Activated T-helper 1 cell treated with anti-CD3 and anti-CD28 coated beads, Interleukin-12 subunit alpha, Interleukin-12 subunit beta, Interleukin-2, Interleukin-4 antibody, amounts not matched to agents 30 ng/mL and 10 ng/mL and 1 ng/mL, durations not matched to agents 14 hours and 24 hours and 36 hours (primary cell): ENCODE data around the gene KRTAP5-5. TPM values are rescaled to one million over a fixed set of nuclear protein-coding genes. Genes with fewer than 3 reads are reported as not detected.
"Not testable (repeated sequence)": the region's sequence is repeated elsewhere in the genome, so short reads cannot be mapped to it uniquely, and the experiment has no call there.

Experiments used
- DNase-seq: peaks from one replicate; pipeline ENCODE4 v3.0.0; 2021; ENCODE audit warnings: low spot score
- H3K27ac Mint-ChIP-seq: one replicate; pipeline ENCODE4 v1.8.0; 2021; ENCODE audit warnings: mild to moderate bottlenecking, mixed read lengths
- H3K27me3 Mint-ChIP-seq: one replicate; pipeline ENCODE4 v1.8.0; 2022; ENCODE audit warnings: mild to moderate bottlenecking, moderate library complexity, mixed read lengths; ENCODE audit not compliant: insufficient read depth
- H3K36me3 Mint-ChIP-seq: one replicate; pipeline ENCODE4 v1.8.0; 2021; ENCODE audit warnings: low read depth, mixed read lengths
- H3K4me1 Mint-ChIP-seq: one replicate; pipeline ENCODE4 v1.8.0; 2021; ENCODE audit warnings: low read depth, mixed read lengths
- H3K4me3 Mint-ChIP-seq: one replicate; pipeline ENCODE4 v1.8.0; 2021; ENCODE audit warnings: mild to moderate bottlenecking, moderate library complexity, mixed read lengths
- H3K9me3 Mint-ChIP-seq: one replicate; pipeline ENCODE4 v1.8.0; 2021; ENCODE audit warnings: mixed read lengths
- intact Hi-C: fragments of 100-400 bp; cut with micrococcal nuclease; formaldehyde crosslinking; loops from one replicate; pipeline ENCODE4 v1.15.1; 2024
- total RNA-seq: library from RNA; stranded (reverse); gene quantifications from 2 replicates; pipeline ENCODE4 v1.2.3, GENCODE V29; 2022

KRTAP5-5 gene, protein sequence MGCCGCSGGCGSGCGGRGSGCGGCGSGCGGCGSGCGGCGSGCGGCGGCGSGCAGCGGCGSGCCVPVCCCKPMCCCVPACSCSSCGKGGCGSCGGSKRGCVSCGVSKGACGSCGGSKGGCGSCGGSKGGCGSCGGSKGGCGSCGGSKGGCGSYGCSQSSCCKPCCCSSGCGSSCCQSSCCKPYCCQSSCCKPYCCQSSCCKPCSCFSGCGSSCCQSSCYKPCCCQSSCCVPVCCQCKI
- not detected in 2 replicates for total RNA-seq

DNA sequence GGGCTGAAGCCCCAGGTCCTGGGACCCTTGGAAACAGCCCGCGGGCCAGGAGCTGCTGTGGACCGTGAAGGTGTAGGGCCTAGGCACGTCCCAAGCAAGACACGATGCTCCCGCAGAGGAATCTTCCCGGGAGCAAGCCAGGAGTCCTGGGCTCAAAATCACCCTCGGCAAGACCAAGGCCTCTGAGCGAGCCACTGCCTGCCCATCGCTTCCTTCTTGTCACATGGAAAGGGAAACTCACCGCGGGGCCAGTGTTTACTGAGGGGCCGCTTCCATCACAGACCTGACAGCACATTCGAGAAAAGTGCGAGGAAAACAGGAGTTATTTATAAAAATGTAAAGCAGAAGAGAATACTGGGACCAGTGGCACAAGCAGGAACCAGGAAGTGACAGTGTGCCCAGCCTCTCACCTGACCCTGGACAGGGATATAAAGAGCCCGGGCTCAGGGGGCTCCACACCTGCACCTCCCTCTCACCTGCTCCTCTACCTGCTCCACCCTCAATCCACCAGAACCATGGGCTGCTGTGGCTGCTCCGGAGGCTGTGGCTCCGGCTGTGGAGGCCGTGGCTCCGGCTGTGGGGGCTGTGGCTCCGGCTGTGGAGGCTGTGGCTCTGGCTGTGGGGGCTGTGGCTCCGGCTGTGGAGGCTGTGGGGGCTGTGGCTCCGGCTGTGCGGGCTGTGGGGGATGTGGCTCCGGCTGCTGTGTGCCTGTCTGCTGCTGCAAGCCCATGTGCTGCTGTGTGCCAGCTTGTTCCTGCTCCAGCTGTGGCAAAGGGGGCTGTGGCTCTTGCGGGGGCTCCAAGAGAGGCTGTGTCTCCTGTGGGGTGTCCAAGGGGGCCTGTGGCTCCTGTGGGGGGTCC is at the start of gene KRTAP5-5:
Gene KRTAP5-5 (plus strand): TSS at position 450 of the 860 bp plus-strand sequence. CDS start 66 bp downstream, at position 516.
- no peak for DNase-seq

DNA sequence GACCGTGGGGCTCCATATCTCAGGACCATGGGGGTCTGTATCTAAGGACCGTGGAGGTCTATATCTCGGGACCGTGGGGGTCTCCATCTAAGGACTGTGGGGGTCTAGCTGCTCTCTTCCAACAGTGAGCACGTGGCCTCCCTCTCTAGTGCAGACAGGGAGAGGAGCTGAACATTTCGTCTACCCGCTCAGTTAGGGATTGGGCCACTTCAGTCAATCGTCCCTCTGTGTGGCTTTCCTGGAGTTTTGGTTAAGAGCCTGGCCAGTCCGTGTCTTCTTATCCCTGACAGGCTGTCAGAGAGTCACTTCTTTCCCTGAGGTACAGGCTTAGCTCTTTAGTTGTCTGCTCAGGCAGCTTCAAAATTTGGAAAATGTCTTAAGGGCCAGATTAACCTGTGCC is 47.6 kb upstream of the KRTAP5-5 start:
- intact Hi-C loops = no loop called here
- H3K36me3 Mint-ChIP-seq = no peaks in the 10 kb centered on the region
- H3K27ac Mint-ChIP-seq = no peak overlapping the region
- DNase-seq = no peak
- H3K27me3 Mint-ChIP-seq = no peaks in the 10 kb centered on the region
- H3K9me3 Mint-ChIP-seq = peaks cover 10% of the 10 kb centered on the region
- no peak overlapping the region for H3K4me3 Mint-ChIP-seq
- no peaks in the 10 kb centered on the region for H3K4me1 Mint-ChIP-seq

More for the DNA sequence above, at the start of gene KRTAP5-5:
- Mint-ChIP-seq H3K27ac (no peak within 1 kb of the TSS), H3K36me3 (no peaks in the 10 kb centered on the region), H3K4me3 (no peak within 1 kb of the TSS), H3K9me3 (no peaks in the 10 kb centered on the region), H3K27me3 (peaks cover 15% of the 10 kb centered on the region), H3K4me1 (peaks cover 4% of the 10 kb centered on the region)
- intact Hi-C loops = loop anchor here (10.0 kb wide), 1 partner anchor 85 kb away; no protein-coding TSS in a partner anchor

DNA sequence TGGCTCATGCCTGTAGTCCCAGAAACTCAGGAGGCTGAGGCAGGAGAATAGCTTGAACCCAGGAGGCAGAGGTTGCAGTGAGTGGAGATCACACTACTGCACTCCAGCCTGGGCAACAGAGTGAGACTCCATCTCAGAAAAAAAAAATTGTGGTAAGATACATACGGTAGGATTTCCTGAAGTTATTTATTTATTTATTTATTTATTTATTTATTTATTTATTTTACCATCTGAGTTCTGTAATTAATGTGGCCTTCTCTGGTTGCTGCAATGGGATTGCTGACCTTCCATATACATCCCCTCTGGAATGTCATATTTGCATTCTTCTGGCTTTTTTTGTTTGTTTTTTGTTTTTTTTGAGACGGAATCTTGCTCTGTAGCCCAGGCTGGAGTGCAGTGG is 46.7 kb upstream of the KRTAP5-5 start:
- H3K36me3 Mint-ChIP-seq, H3K27me3 Mint-ChIP-seq, H3K9me3 Mint-ChIP-seq, intact Hi-C loops, DNase-seq, H3K4me1 Mint-ChIP-seq, H3K4me3 Mint-ChIP-seq, H3K27ac Mint-ChIP-seq: not testable (repeated sequence)

DNA sequence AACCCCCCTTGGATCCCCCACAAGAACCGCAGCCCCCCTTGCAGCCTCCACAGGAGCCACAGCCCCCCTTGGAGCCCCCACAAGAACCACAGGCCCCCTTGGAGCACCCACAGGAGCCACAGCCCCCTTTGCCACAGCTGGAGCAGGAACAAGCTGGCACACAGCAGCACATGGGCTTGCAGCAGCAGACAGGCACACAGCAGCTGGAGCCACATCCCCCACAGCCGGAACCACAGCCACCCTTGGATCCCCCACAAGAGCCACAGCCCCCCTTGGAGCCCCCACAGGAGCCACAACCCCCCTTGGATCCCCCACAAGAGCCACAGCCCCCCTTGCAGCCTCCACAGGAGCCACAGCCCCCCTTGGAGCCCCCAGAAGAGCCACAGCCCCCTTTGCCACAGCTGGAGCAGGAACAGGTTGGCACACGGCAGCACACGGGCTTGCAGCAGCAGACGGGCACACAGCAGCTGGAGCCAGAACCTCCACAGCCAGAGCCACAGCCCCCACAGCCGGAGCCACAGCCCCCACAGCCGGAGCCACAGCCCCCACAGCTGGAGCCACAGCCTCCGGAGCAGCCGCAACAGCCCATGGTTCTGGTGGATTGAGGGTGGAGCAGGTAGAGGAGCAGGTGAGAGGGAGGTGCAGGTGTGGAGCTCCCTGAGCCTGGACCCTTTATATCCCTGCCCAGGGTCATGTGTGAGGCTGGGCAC is 44.8 kb upstream of the KRTAP5-5 start, which contains the start of gene KRTAP5-1:
Gene KRTAP5-1 (minus strand): TSS at position 623 of the 710 bp plus-strand sequence. CDS start 34 bp downstream, at position 589.
- H3K36me3 Mint-ChIP-seq, H3K27me3 Mint-ChIP-seq, H3K9me3 Mint-ChIP-seq, H3K4me3 Mint-ChIP-seq, H3K4me1 Mint-ChIP-seq, DNase-seq, intact Hi-C loops, H3K27ac Mint-ChIP-seq: not testable (repeated sequence)

DNA sequence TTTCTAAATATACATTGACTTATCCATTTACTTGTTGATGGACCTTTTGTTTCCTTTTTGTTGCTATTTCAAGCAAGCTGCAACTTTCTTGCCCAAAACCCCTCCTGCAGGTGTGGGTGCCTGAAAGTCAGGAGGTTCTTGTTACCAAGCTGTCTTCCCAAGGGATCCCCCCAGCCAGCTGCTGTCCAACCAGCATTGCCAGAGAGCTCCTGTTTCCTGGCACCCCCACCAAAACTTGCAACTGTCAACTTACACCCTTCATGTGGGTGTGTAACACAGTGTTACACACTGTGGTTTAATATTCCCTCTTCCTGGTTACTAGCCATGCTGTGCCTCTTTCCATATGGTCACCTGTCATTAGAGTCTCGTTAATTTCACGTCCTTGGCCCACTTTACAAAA is 42.9 kb upstream of the KRTAP5-5 start:
- no peaks in the 10 kb centered on the region for H3K36me3 Mint-ChIP-seq
- no peak overlapping the region for H3K27ac Mint-ChIP-seq
- H3K4me1 Mint-ChIP-seq = peaks cover 6% of the 10 kb centered on the region
- DNase-seq = no peak
- peaks cover 5% of the 10 kb centered on the region for H3K9me3 Mint-ChIP-seq
- intact Hi-C loops = no loop called here
- H3K4me3 Mint-ChIP-seq = no peak overlapping the region
- no peaks in the 10 kb centered on the region for H3K27me3 Mint-ChIP-seq

DNA sequence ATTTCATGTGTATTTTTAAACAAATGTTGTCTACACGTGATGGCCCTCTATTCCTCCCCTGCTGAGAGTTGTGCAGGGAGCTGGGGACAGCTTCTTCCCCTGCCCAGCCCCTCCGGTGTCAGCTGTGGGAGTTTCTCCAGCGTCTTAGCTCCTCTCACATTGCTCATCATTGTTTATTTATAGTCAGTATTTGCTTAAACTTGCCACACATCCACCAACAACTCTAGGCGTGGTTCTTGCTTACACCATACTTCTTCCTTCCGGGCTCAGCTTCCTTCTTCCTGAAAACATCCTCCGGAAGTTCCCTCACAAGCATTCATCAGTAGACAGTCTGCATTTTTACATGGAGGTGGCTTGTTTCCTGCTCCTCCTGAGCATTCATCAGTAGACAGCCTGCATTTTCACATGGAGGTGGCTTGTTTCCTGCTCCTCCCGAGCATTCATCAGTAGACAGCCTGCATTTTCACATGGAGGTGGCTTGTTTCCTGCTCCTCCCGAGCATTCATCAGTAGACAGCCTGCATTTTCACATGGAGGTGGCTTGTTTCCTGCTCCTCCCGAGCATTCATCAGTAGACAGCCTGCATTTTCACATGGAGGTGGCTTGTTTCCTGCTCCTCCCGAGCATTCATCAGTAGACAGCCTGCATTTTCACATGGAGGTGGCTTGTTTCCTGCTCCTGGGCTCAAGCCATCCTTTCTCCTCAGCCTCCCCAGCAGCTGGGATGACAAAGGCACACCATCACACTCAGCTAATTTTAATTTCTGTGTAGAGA is 40.2 kb upstream of the KRTAP5-5 start:
- H3K9me3 Mint-ChIP-seq, H3K4me1 Mint-ChIP-seq, H3K36me3 Mint-ChIP-seq, intact Hi-C loops, DNase-seq: not testable (repeated sequence)
- Mint-ChIP-seq H3K27me3 (peaks cover 12% of the 10 kb centered on the region), H3K27ac (peak overlapping the region; percentile 2), H3K4me3 (peak overlapping the region; percentile 3)

DNA sequence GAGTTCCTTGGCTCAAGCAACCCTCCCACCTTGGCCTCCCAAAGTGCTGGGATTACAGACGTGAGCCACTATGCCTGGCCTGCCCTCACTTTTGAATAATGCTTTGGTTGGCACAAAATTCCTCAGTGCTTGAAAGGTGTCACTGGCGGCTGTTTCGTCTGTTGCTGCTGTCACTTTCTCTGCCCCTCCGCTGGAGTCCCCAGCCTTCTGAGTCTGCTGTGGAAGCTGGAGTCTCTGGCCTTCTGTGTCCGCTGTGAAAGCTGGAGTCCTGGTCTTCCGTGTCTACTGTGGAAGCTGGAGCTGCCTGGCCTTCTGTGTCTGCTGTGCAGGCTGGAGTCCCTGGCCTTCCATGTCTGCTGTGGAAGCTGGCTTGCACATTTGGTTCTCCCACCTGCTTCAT is 39.6 kb upstream of the KRTAP5-5 start:
- Mint-ChIP-seq H3K4me3 (no peak overlapping the region), H3K4me1 (peaks cover 6% of the 10 kb centered on the region), H3K9me3 (peaks cover 5% of the 10 kb centered on the region), H3K27me3 (peaks cover 18% of the 10 kb centered on the region), H3K27ac (peak overlapping the region; percentile 23), H3K36me3 (no peaks in the 10 kb centered on the region)
- intact Hi-C loops = no loop called here
- no peak for DNase-seq

DNA sequence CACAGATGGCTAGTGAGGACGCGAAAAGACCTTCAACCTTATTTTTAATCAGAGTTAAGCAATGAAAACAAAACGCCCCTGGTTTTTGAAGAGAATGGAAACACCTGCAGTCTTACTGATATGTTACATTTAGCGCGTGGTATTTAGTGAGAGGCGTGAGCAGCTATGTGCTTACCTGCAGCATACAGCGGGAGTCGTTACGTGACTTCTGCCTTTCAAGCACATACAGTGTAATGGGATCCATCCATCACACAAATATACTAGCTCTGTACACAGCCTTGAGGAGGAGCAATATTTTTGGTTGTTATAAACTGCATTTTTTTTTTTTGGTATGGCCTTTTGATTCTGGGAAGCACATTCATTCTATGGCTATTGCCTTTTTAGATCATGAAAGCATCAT is 36.9 kb upstream of the KRTAP5-5 start:
- H3K4me3 Mint-ChIP-seq = no peak overlapping the region
- intact Hi-C loops = no loop called here
- H3K4me1 Mint-ChIP-seq = peaks cover 6% of the 10 kb centered on the region
- no peak overlapping the region for H3K27ac Mint-ChIP-seq
- peaks cover 5% of the 10 kb centered on the region for H3K9me3 Mint-ChIP-seq
- no peak for DNase-seq
- no peaks in the 10 kb centered on the region for H3K36me3 Mint-ChIP-seq
- H3K27me3 Mint-ChIP-seq = peaks cover 27% of the 10 kb centered on the region

DNA sequence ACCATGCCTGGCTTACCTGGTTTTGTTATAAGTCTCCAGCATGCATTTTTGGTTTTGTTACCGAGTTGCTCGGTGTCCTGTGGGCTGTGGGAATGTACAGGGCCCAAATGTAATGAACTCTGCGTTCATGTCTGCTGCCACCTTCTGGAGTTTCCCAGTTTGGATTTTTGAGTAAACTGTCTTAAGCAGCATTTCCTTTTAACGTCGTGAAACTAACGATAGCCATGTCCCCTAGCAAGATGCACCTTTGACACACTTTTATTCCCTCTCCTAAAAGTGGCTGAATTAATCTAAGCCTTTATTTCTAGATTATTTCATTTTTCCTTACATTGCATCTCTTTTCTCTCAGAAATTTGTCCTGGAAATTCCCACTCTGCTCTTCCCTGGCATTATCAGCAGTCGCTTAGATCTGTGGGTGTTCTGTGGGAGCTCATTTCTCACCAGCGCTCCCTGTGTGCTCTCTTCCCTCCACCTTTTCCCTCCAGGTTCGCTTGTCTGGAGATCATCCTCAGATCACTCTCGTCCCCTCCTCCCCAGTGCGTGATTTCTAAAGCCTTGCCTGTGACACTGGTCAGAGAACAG is 33.5 kb upstream of the KRTAP5-5 start:
- H3K27ac Mint-ChIP-seq, DNase-seq, H3K4me1 Mint-ChIP-seq, H3K36me3 Mint-ChIP-seq, intact Hi-C loops, H3K4me3 Mint-ChIP-seq, H3K9me3 Mint-ChIP-seq: not testable (repeated sequence)
- H3K27me3 Mint-ChIP-seq = peaks cover 48% of the 10 kb centered on the region

DNA sequence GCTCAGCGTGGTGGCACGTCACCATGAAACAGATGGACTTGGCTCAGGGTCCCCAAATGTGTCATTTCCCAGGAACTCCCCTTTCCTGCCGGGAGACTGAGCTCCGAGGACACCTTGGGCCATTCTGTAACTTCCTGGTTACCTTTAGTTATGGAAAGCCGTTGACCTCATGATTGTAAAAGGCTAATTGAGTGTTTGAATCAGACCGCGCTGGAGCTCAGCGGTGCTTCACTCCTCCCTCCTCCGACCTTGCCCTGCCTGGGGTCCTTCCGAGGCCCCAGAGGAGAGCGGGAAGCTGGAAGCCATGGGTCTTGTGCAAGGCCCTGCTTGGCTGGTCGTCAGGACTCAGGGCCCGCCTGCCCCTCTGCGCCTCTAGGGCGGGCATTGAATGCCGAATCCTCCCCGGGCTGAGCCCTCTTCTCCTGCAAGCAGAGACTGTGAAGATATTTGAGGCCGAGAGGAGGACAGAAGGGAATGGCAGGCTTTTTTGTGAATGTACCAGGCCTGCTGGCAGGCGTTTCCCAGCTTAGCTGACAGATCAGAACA is 32.9 kb upstream of the KRTAP5-5 start:
- intact Hi-C loops, H3K4me3 Mint-ChIP-seq, H3K27ac Mint-ChIP-seq, H3K4me1 Mint-ChIP-seq, DNase-seq, H3K9me3 Mint-ChIP-seq, H3K36me3 Mint-ChIP-seq: not testable (repeated sequence)
- H3K27me3 Mint-ChIP-seq = peaks cover 48% of the 10 kb centered on the region

DNA sequence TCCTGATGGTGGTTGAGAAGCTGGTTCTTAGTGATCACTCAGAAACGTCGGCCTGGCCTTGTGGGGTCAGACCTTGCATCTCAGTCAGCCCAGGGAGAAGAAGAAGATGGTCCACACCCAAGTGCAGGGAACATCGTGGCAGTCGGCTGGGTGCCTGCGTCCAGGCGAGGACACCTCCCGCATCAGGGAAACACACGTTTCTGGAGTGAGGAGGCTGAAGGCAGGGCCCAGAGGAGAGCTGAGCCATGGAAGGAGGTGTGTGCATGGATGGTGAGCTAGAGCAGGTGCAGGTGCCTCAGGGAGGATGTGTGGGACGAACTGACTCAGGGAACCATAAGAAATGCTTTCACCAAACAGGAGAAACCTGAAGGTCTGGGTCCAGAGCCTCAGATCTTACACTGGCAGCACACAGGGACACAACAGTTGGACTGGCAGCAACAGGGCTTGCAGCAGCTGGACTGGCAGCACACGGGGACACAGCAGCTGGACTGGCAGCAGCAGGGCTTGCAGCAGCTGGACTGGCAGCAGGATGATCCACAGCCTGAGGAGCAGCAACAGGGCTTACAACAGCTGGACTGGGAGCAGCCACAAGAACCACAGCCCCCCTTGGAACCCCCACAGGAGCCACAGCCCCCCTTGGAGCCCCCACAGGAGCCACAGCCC is 32.1 kb upstream of the KRTAP5-5 start:
- no peak overlapping the region for H3K4me3 Mint-ChIP-seq
- intact Hi-C loops = no loop called here

More for the DNA sequence above, 32.1 kb upstream of the KRTAP5-5 start:
- H3K36me3 Mint-ChIP-seq = no peaks in the 10 kb centered on the region
- peaks cover 47% of the 10 kb centered on the region for H3K27me3 Mint-ChIP-seq
- no peaks in the 10 kb centered on the region for H3K4me1 Mint-ChIP-seq
- no peak overlapping the region for H3K27ac Mint-ChIP-seq
- H3K9me3 Mint-ChIP-seq = no peaks in the 10 kb centered on the region
- DNase-seq = no peak
